Measurements from ENCODE around the gene AHI1. TPM values are rescaled to one million over a fixed set of nuclear protein-coding genes. Genes with fewer than 3 reads are reported as not detected.

Gene AHI1
- total and polyA plus RNA-seq, 2 donors (not counting 1 experiment from before 2014, with no cell fraction given): 8.3 to 61.7 TPM

DNA sequence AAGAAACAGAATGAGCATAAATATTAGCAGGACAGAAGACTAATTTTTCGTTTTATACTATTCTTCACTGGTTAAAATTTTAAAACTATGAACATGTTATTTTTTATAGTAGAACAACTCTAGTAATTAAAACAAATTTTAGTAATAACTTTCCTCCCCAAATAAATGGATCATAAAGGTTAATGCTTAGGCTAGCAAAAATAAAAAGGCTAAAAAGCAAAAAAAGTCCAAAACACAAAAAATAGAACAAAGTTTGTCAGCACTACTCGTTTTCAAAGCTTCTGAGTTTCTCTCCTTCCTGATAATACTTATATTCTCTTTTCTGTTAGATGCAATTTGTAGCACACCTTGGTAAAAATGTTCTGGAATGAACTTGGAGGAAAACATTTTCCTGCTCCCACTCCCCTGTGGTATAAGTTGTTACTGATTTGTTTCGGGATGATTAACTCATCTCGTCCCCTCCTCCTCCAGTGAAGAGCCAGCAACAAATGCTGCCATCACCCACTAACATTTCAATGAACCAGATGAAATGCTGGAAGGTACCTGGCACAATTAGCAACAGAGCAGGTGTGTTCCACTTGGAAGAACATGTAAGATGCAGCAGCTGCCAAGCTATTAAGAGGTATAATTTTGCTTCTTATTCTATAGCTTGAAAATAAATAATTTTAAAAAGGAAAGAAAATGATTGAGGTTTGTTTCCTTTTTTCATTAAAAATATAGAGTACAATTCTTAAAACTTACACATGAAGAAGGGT is 185.9 kb downstream of the AHI1 start:
- no peak for TF ChIP-seq EZH2 (IDR thresholded peaks at IDR 0.05; ENCODE audit: borderline replicate concordance, insufficient read depth, low read depth, low read length, poor library complexity, severe bottlenecking)
- no peak for TF ChIP-seq CTCF (IDR thresholded peaks at IDR 0.05)
- no peak overlapping the region for H3K4me3 ChIP-seq (ENCODE audit: control extremely low read depth in 1 of 5, extremely low read depth in 1 of 5, insufficient read depth in 1 of 5, low read depth in 2 of 5, low read length in 4 of 5)
- H3K27me3 Mint-ChIP-seq: no peaks in the 10 kb centered on the region
- intact Hi-C loops (cut with micrococcal nuclease): no loop called here
- H3K9me3 ChIP-seq (ENCODE audit: control extremely low read depth in 1 of 3, control insufficient read depth in 2 of 3, insufficient read depth in 1 of 3, low read length in 2 of 3): no peaks in the 10 kb centered on the region
- H3K27me3 ChIP-seq (replicated peaks in 1 of 4; ENCODE audit: control extremely low read depth in 1 of 4, control insufficient read depth in 3 of 4, insufficient read depth in 4 of 4, low read length in 3 of 4): no peaks in the 10 kb centered on the region
- H3K79me2 ChIP-seq (ENCODE audit: control insufficient read depth, insufficient read depth, low read length): no peaks in the 10 kb centered on the region
- DNase-seq (no peak), ATAC-seq (ENCODE audit: low read depth) (no peak)
- no peak overlapping the region for H3K9ac ChIP-seq (ENCODE audit: low read length)
- H3K4me1 ChIP-seq (ENCODE audit: control insufficient read depth in 2 of 2, insufficient read depth in 2 of 2, low read length in 2 of 2): peaks cover 3 to 4% of the 10 kb centered on the region in 2 donors
- H3K27ac ChIP-seq (ENCODE audit: low read length in 2 of 2): no peak overlapping the region
- H2AFZ ChIP-seq (ENCODE audit: insufficient read depth, low read depth, low read length, poor library complexity, severe bottlenecking): no peak overlapping the region
- H3K36me3 ChIP-seq (replicated peaks in 1 of 2; ENCODE audit: control extremely low read depth in 1 of 2, control insufficient read depth in 1 of 2, extremely low read depth in 1 of 2, insufficient read depth in 2 of 2, low read length in 1 of 2): no peaks in the 10 kb centered on the region
- H4K20me1 ChIP-seq (ENCODE audit: control insufficient read depth, insufficient read depth, low read length, poor library complexity, severe bottlenecking): no peaks in the 10 kb centered on the region
- peaks cover 5% of the 10 kb centered on the region for H3K4me1 Mint-ChIP-seq
- no peaks in the 10 kb centered on the region for H3K9me3 Mint-ChIP-seq (ENCODE audit: insufficient read depth)
- H3K4me2 ChIP-seq (replicated peaks; ENCODE audit: low read depth, low read length, poor library complexity, severe bottlenecking): no peak overlapping the region
- no peak overlapping the region for H3K27ac Mint-ChIP-seq
- no peak overlapping the region for H3K4me3 Mint-ChIP-seq
- CTCF ChIA-PET: interaction anchor here (1.6 kb wide), 1 partner anchor 149 kb away, joined by 3 read pairs; no protein-coding TSS in a partner anchor
- POLR2A ChIA-PET: no interaction called here
- WGBS (ENCODE audit: insufficient coverage): no CpG with 5 or more reads among the region's 4 CpGs

DNA sequence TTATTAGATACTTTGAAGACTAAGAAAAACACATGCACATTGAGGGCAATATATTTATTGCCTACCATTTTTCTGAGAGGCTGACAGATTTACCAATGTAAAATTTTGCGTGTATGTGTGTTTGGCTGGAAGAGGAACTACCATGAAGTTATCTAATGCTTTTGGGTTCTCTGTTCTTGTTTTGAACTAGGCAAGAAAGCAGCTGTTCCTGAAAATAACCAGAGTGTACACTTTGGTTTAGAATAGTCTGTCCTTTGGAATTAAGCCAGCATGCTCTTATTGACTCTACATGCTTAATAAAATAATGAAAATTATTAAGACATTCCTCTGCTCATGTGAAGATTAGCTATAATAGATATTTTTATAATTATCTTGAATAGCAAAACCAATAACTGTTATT is 187.2 kb downstream of the AHI1 start:
- no peaks in the 10 kb centered on the region for H3K36me3 ChIP-seq (replicated peaks in 1 of 2; ENCODE audit: control extremely low read depth in 1 of 2, control insufficient read depth in 1 of 2, extremely low read depth in 1 of 2, insufficient read depth in 2 of 2, low read length in 1 of 2)
- no peak overlapping the region for H3K4me3 ChIP-seq (ENCODE audit: control extremely low read depth in 1 of 5, extremely low read depth in 1 of 5, insufficient read depth in 1 of 5, low read depth in 2 of 5, low read length in 4 of 5)
- no peaks in the 10 kb centered on the region for H3K79me2 ChIP-seq (ENCODE audit: control insufficient read depth, insufficient read depth, low read length)
- H4K20me1 ChIP-seq (ENCODE audit: control insufficient read depth, insufficient read depth, low read length, poor library complexity, severe bottlenecking): no peaks in the 10 kb centered on the region
- Mint-ChIP-seq H3K9me3 (ENCODE audit: insufficient read depth) (no peaks in the 10 kb centered on the region), H3K4me1 (peaks cover 11% of the 10 kb centered on the region), H3K4me3 (no peak overlapping the region), H3K27ac (no peak overlapping the region), H3K27me3 (no peaks in the 10 kb centered on the region)
- H2AFZ ChIP-seq (ENCODE audit: insufficient read depth, low read depth, low read length, poor library complexity, severe bottlenecking): no peak overlapping the region
- DNase-seq: no peak
- no peak for ATAC-seq (ENCODE audit: low read depth)
- H3K4me1 ChIP-seq (ENCODE audit: control insufficient read depth in 2 of 2, insufficient read depth in 2 of 2, low read length in 2 of 2): peaks cover 5 to 11% of the 10 kb centered on the region in 2 donors
- ChIA-PET POLR2A (no interaction called here), CTCF (no interaction called here)
- no peak for TF ChIP-seq EZH2 (IDR thresholded peaks at IDR 0.05; ENCODE audit: borderline replicate concordance, insufficient read depth, low read depth, low read length, poor library complexity, severe bottlenecking)
- TF ChIP-seq CTCF (IDR thresholded peaks at IDR 0.05): no peak
- no peaks in the 10 kb centered on the region for H3K9me3 ChIP-seq (ENCODE audit: control extremely low read depth in 1 of 3, control insufficient read depth in 2 of 3, insufficient read depth in 1 of 3, low read length in 2 of 3)
- no peak overlapping the region for H3K27ac ChIP-seq (ENCODE audit: low read length in 2 of 2)
- H3K9ac ChIP-seq (ENCODE audit: low read length): no peak overlapping the region
- no peak overlapping the region for H3K4me2 ChIP-seq (replicated peaks; ENCODE audit: low read depth, low read length, poor library complexity, severe bottlenecking)
- WGBS (ENCODE audit: insufficient coverage): no CpG with 5 or more reads among the region's 1 CpG
- intact Hi-C loops (cut with micrococcal nuclease): no loop called here
- no peaks in the 10 kb centered on the region for H3K27me3 ChIP-seq (replicated peaks in 1 of 4; ENCODE audit: control extremely low read depth in 1 of 4, control insufficient read depth in 3 of 4, insufficient read depth in 4 of 4, low read length in 3 of 4)

Data from B cell (primary cell).